Loucy (cell line): Measurements from ENCODE around the gene TTC39B.
A peak's percentile ranks its signal among the peaks of the same experiment; 100 is the strongest.

Experiments
- H2AFZ ChIP-seq: fragments of 200-600 bp; sonication (generic); 2 replicates; pipeline ENCODE4 v1.6.0; 2016; ENCODE audit warnings: antibody characterized with exemption, mild to moderate bottlenecking, low read length, moderate library complexity
- H3F3A ChIP-seq: fragments of 200-600 bp; 2 replicates; pipeline ENCODE4 v1.6.0; 2016; ENCODE audit warnings: antibody characterized with exemption, low read depth, mild to moderate bottlenecking
- H3K27me3 ChIP-seq: fragments of 200-600 bp; sonication (generic); 2 replicates; pipeline ENCODE4 v1.6.1; 2014; ENCODE audit warnings: low read length, mild to moderate bottlenecking; ENCODE audit not compliant: insufficient read depth, poor library complexity, severe bottlenecking
- H3K36me3 ChIP-seq: fragments of 200-600 bp; sonication (generic); 2 replicates; pipeline ENCODE4 v1.6.1; 2016; ENCODE audit warnings: low read length; ENCODE audit not compliant: insufficient read depth
- H3K4me1 ChIP-seq: fragments of 200-600 bp; sonication (generic); 2 replicates; pipeline ENCODE4 v1.5.1; 2014; ENCODE audit warnings: low read length, mild to moderate bottlenecking; ENCODE audit not compliant: insufficient read depth, poor library complexity, severe bottlenecking
- H3K4me2 ChIP-seq: fragments of 200-600 bp; sonication (generic); 2 replicates; pipeline ENCODE4 v1.6.0; 2014; ENCODE audit warnings: antibody characterized with exemption, low read length, low read depth, mild to moderate bottlenecking; ENCODE audit not compliant: poor library complexity, severe bottlenecking
- H3K4me3 ChIP-seq: fragments of 200-600 bp; sonication (generic); 2 replicates; pipeline ENCODE4 v1.5.1; 2014; ENCODE audit warnings: low read length, mild to moderate bottlenecking, mixed read lengths; ENCODE audit not compliant: poor library complexity, severe bottlenecking
- H3K79me2 ChIP-seq: fragments of 200-600 bp; sonication (generic); 2 replicates; pipeline ENCODE4 v1.6.1; 2014; ENCODE audit warnings: low read length; ENCODE audit not compliant: insufficient read depth
- H3K9ac ChIP-seq: fragments of 200-600 bp; sonication (generic); 2 replicates; pipeline ENCODE4 v1.6.0; 2014; ENCODE audit warnings: mild to moderate bottlenecking, low read depth, low read length, moderate library complexity; ENCODE audit not compliant: poor library complexity, severe bottlenecking
- H3K9me2 ChIP-seq: fragments of 200-600 bp; sonication (generic); replicated peaks from 2 replicates; pipeline ENCODE4 v1.6.1; 2016; ENCODE audit warnings: low read depth, low read length, mixed read lengths
- H3K9me3 ChIP-seq: fragments of 200-600 bp; sonication (generic); 2 replicates; pipeline ENCODE4 v1.6.1; 2014; ENCODE audit warnings: mild to moderate bottlenecking, antibody characterized with exemption, low read length, low read depth; ENCODE audit not compliant: insufficient read depth
- H4K20me1 ChIP-seq: fragments of 200-600 bp; sonication (generic); 2 replicates; pipeline ENCODE4 v1.6.0; 2014; ENCODE audit warnings: antibody characterized with exemption, low read length, mild to moderate bottlenecking; ENCODE audit not compliant: insufficient read depth, poor library complexity, severe bottlenecking
- EZH2phosphoT487 ChIP-seq: fragments of 200-600 bp; IDR thresholded peaks from 2 replicates; pipeline ENCODE4 v1.6.1; 2018; ENCODE audit warnings: antibody characterized with exemption, mild to moderate bottlenecking, moderate library complexity, borderline replicate concordance
- TF ChIP-seq, protein P1 (sequence below): fragments of 200-600 bp; sonication (generic); conservative IDR thresholded peaks from 2 replicates; pipeline ENCODE4 v1.5.1; 2014; ENCODE audit warnings: mild to moderate bottlenecking, antibody characterized with exemption, low read length

TTC39B gene

GRCh38 chr9:15346837-15347236, 39.8 kb upstream of the TTC39B start:
- Histone ChIP-seq H3K9me2 (no peaks in the 10 kb centered on the region), H4K20me1 (no peaks in the 10 kb centered on the region), H3K4me3 (no peak overlapping the region), H2AFZ (0 out of 2 replicates have a peak overlapping the region, but pooled peaks have one; percentile 14), H3K27me3 (no peaks in the 10 kb centered on the region), H3K4me2 (no peak overlapping the region), H3K36me3 (no peaks in the 10 kb centered on the region), H3K4me1 (peaks cover 17% of the 10 kb centered on the region), H3K9me3 (no peaks in the 10 kb centered on the region; the same call in 1 of the 2 replicates), H3F3A (no peaks in the 10 kb centered on the region), H3K9ac (no peak overlapping the region), H3K79me2 (no peaks in the 10 kb centered on the region)
- TF ChIP-seq, protein P1, sequence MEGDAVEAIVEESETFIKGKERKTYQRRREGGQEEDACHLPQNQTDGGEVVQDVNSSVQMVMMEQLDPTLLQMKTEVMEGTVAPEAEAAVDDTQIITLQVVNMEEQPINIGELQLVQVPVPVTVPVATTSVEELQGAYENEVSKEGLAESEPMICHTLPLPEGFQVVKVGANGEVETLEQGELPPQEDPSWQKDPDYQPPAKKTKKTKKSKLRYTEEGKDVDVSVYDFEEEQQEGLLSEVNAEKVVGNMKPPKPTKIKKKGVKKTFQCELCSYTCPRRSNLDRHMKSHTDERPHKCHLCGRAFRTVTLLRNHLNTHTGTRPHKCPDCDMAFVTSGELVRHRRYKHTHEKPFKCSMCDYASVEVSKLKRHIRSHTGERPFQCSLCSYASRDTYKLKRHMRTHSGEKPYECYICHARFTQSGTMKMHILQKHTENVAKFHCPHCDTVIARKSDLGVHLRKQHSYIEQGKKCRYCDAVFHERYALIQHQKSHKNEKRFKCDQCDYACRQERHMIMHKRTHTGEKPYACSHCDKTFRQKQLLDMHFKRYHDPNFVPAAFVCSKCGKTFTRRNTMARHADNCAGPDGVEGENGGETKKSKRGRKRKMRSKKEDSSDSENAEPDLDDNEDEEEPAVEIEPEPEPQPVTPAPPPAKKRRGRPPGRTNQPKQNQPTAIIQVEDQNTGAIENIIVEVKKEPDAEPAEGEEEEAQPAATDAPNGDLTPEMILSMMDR: no peak
- TF ChIP-seq EZH2phosphoT487: no peak

- no peak overlapping the region for H3K4me2 ChIP-seq
- H3K79me2 ChIP-seq: no peaks in the 10 kb centered on the region
- H2AFZ ChIP-seq: no peak overlapping the region
- TF ChIP-seq, protein P1: no peak
- no peak overlapping the region for H3K9ac ChIP-seq
- H3K9me2 ChIP-seq: no peaks in the 10 kb centered on the region
- H3K36me3 ChIP-seq: no peaks in the 10 kb centered on the region
- H3F3A ChIP-seq: no peaks in the 10 kb centered on the region
- no peak overlapping the region for H3K4me3 ChIP-seq
- no peaks in the 10 kb centered on the region for H3K27me3 ChIP-seq
- no peaks in the 10 kb centered on the region for H4K20me1 ChIP-seq
- H3K4me1 ChIP-seq: peaks cover 8% of the 10 kb centered on the region
- H3K9me3 ChIP-seq: no peaks in the 10 kb centered on the region; the same call in 1 of the 2 replicates
These were observed 37.2 kb upstream of the TTC39B start for GRCh38 chr9:15344191-15344590.

- Histone ChIP-seq H3K27me3 (no peaks in the 10 kb centered on the region), H3K4me1 (no peaks in the 10 kb centered on the region), H2AFZ (no peak overlapping the region)
These were observed 26.4 kb upstream of the TTC39B start for GRCh38 chr9:15333376-15333881.

More at GRCh38 chr9:15333376-15333881, 26.4 kb upstream of the TTC39B start:
- no peaks in the 10 kb centered on the region for H3K36me3 ChIP-seq
- no peaks in the 10 kb centered on the region for H3K9me3 ChIP-seq
- no peak overlapping the region for H3K4me3 ChIP-seq
- no peaks in the 10 kb centered on the region for H3K9me2 ChIP-seq
- H3F3A ChIP-seq: no peaks in the 10 kb centered on the region
- TF ChIP-seq, protein P1: no peak
- TF ChIP-seq EZH2phosphoT487: no peak
- H4K20me1 ChIP-seq: no peaks in the 10 kb centered on the region
- H3K4me2 ChIP-seq: no peak overlapping the region
- no peaks in the 10 kb centered on the region for H3K79me2 ChIP-seq
- no peak overlapping the region for H3K9ac ChIP-seq
